HEK293 (cell line): Measurements from ENCODE around the gene INTS2.

Experiments
- ZFP37 ChIP-seq: fragments of 450-650 bp; formaldehyde crosslinking; IDR thresholded peaks from 2 replicates; pipeline ENCODE4 v1.5.1; 2016; ENCODE audit warnings: missing biosample characterization, missing genetic modification characterization
- TF ChIP-seq, protein P1 (sequence below): fragments of 450-650 bp; formaldehyde crosslinking; IDR thresholded peaks from 2 replicates; pipeline ENCODE4 v1.5.1; 2016; ENCODE audit warnings: missing biosample characterization, missing genetic modification characterization

DNA sequence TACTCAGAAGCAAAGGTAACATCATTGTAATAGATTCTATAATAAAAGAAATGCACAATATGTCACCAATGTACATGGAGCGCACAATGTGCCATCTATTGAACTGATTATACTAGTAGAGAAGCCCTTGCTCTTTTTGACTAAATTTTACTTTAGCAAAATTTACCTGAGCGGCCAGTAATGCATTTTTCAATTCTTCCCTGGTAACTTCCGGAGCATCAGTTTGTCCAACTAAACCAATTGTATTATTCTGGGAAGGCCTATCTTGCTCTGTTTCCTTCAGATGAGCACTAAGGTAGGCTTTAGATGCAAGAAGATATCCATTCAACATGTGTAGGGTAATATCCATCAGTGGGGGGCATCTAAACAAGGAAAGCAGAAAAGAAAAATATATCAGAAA, 55.7 kb downstream of the INTS2 start:
- no peak for TF ChIP-seq ZFP37 (tag by site-specific recombination)
- TF ChIP-seq, protein P1, sequence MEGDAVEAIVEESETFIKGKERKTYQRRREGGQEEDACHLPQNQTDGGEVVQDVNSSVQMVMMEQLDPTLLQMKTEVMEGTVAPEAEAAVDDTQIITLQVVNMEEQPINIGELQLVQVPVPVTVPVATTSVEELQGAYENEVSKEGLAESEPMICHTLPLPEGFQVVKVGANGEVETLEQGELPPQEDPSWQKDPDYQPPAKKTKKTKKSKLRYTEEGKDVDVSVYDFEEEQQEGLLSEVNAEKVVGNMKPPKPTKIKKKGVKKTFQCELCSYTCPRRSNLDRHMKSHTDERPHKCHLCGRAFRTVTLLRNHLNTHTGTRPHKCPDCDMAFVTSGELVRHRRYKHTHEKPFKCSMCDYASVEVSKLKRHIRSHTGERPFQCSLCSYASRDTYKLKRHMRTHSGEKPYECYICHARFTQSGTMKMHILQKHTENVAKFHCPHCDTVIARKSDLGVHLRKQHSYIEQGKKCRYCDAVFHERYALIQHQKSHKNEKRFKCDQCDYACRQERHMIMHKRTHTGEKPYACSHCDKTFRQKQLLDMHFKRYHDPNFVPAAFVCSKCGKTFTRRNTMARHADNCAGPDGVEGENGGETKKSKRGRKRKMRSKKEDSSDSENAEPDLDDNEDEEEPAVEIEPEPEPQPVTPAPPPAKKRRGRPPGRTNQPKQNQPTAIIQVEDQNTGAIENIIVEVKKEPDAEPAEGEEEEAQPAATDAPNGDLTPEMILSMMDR (tag by site-specific recombination), result no peak
